KOPT-K1 (cell line): ENCODE results near the gene RPS3A.

Experiments
- H3K27ac ChIP-seq: fragments of 200-600 bp; sonication (generic); 2 replicates; pipeline ENCODE4 v1.5.1; 2016; ENCODE audit warnings: antibody characterized with exemption, mild to moderate bottlenecking, low read depth, low read length; ENCODE audit not compliant: poor library complexity, severe bottlenecking
- H3K36me3 ChIP-seq: fragments of 200-600 bp; sonication (generic); 2 replicates; pipeline ENCODE4 v1.5.1; 2017; ENCODE audit warnings: antibody characterized with exemption, mild to moderate bottlenecking, low read length, moderate library complexity; ENCODE audit not compliant: insufficient read depth
- H3K9me3 ChIP-seq: fragments of 200-600 bp; sonication (generic); 2 replicates; pipeline ENCODE4 v1.5.1; 2017; ENCODE audit warnings: antibody characterized with exemption, low read length, mild to moderate bottlenecking; ENCODE audit not compliant: insufficient read depth, poor library complexity, severe bottlenecking

RPS3A gene

GRCh38 chr4:151144329-151145072, 45.1 kb downstream of the RPS3A start:
- Histone ChIP-seq H3K36me3 (no peaks in the 10 kb centered on the region), H3K9me3 (no peaks in the 10 kb centered on the region), H3K27ac (no peak overlapping the region)

- no peaks in the 10 kb centered on the region for H3K36me3 ChIP-seq
- no peak overlapping the region for H3K27ac ChIP-seq
- no peaks in the 10 kb centered on the region for H3K9me3 ChIP-seq
Measured at GRCh38 chr4:151147000-151147399, 47.6 kb downstream of the RPS3A start.

GRCh38 chr4:151148261-151148660, 48.8 kb downstream of the RPS3A start:
- Histone ChIP-seq H3K36me3 (no peaks in the 10 kb centered on the region), H3K9me3 (no peaks in the 10 kb centered on the region)

GRCh38 chr4:151150821-151151580, 51.6 kb downstream of the RPS3A start:
- Histone ChIP-seq H3K27ac (no peak overlapping the region), H3K36me3 (no peaks in the 10 kb centered on the region), H3K9me3 (no peaks in the 10 kb centered on the region)

More at GRCh38 chr4:151148261-151148660, 48.8 kb downstream of the RPS3A start:
- H3K27ac ChIP-seq: no peak overlapping the region

GRCh38 chr4:151152028-151152427, 52.6 kb downstream of the RPS3A start:
- Histone ChIP-seq H3K27ac (no peak overlapping the region), H3K36me3 (no peaks in the 10 kb centered on the region), H3K9me3 (no peaks in the 10 kb centered on the region)

- H3K27ac ChIP-seq: no peak overlapping the region
Measured at GRCh38 chr4:151153585-151153984, 54.2 kb downstream of the RPS3A start.

More at GRCh38 chr4:151153585-151153984, 54.2 kb downstream of the RPS3A start:
- Histone ChIP-seq H3K36me3 (no peaks in the 10 kb centered on the region), H3K9me3 (no peaks in the 10 kb centered on the region)
